ENCODE data around the gene KIAA1614. TPM values are rescaled to one million over a fixed set of nuclear protein-coding genes. Genes with fewer than 3 reads are reported as not detected.

Gene KIAA1614
- total RNA-seq, 1 donor from 2014 or later: 0.56 TPM

GRCh38 chr1:180932378-180932777 is 19.7 kb downstream of the KIAA1614 start:
- Histone ChIP-seq H3K4me1 (peaks cover 20% of the 10 kb centered on the region), H3K79me2 (ENCODE audit: low read depth) (no peaks in the 10 kb centered on the region), H3K27ac (no peak overlapping the region), H4K20me1 (ENCODE audit: low read depth) (peaks cover 4% of the 10 kb centered on the region), H2AFZ (replicated peaks) (no peak overlapping the region), H3K9me3 (ENCODE audit: low read depth) (no peaks in the 10 kb centered on the region), H3K9ac (no peak overlapping the region), H3K4me2 (no peak overlapping the region), H3K27me3 (no peaks in the 10 kb centered on the region), H3F3A (ENCODE audit: low read depth) (peaks cover 1% of the 10 kb centered on the region), H3K4me3 (no peak overlapping the region), H3K36me3 (no peaks in the 10 kb centered on the region)
- Mint-ChIP-seq H3K27ac (no peak overlapping the region), H3K4me3 (no peak overlapping the region), H3K9me3 (peaks cover 3% of the 10 kb centered on the region), H3K36me3 (peaks cover 3% of the 10 kb centered on the region), H3K27me3 (ENCODE audit: insufficient read depth, low read depth) (peaks cover 8% of the 10 kb centered on the region), H3K4me1 (peaks cover 39% of the 10 kb centered on the region)
- DNase-seq (ENCODE audit: low spot score): no peak
- no peak for TF ChIP-seq EZH2 (IDR thresholded peaks at IDR 0.05)
- no peak for TF ChIP-seq EZH2phosphoT487 (IDR thresholded peaks at IDR 0.05)
- TF ChIP-seq CTCF (IDR thresholded peaks at IDR 0.05): no peak

GRCh38 chr1:180933141-180933540 is 20.4 kb downstream of the KIAA1614 start:
- Mint-ChIP-seq H3K27ac (no peak overlapping the region), H3K27me3 (ENCODE audit: insufficient read depth, low read depth) (peaks cover 6% of the 10 kb centered on the region), H3K36me3 (peaks cover 3% of the 10 kb centered on the region), H3K9me3 (peaks cover 3% of the 10 kb centered on the region), H3K4me1 (peaks cover 33% of the 10 kb centered on the region), H3K4me3 (no peak overlapping the region)
- no peak overlapping the region for H3K9ac ChIP-seq
- DNase-seq (ENCODE audit: low spot score): no peak
- H4K20me1 ChIP-seq (ENCODE audit: low read depth): no peaks in the 10 kb centered on the region
- H3K4me3 ChIP-seq: no peak overlapping the region
- peaks cover 12% of the 10 kb centered on the region for H3K4me1 ChIP-seq
- no peak overlapping the region for H3K4me2 ChIP-seq
- H3K36me3 ChIP-seq: no peaks in the 10 kb centered on the region
- no peak overlapping the region for H2AFZ ChIP-seq (replicated peaks)
- H3F3A ChIP-seq (ENCODE audit: low read depth): no peaks in the 10 kb centered on the region
- H3K27ac ChIP-seq: no peak overlapping the region
- no peaks in the 10 kb centered on the region for H3K79me2 ChIP-seq (ENCODE audit: low read depth)
- TF ChIP-seq EZH2 (IDR thresholded peaks at IDR 0.05): no peak
- no peak for TF ChIP-seq EZH2phosphoT487 (IDR thresholded peaks at IDR 0.05)
- TF ChIP-seq CTCF (IDR thresholded peaks at IDR 0.05): peak; percentile 8
- H3K9me3 ChIP-seq (ENCODE audit: low read depth): no peaks in the 10 kb centered on the region
- H3K27me3 ChIP-seq: no peaks in the 10 kb centered on the region

GRCh38 chr1:180934563-180934962 is 21.9 kb downstream of the KIAA1614 start:
- H3K27ac Mint-ChIP-seq: peak overlapping the region; percentile 35
- H3K27me3 Mint-ChIP-seq (ENCODE audit: insufficient read depth, low read depth): peaks cover 8% of the 10 kb centered on the region
- H3K9ac ChIP-seq: no peak overlapping the region
- peaks cover 20% of the 10 kb centered on the region for H3K4me1 Mint-ChIP-seq
- H4K20me1 ChIP-seq (ENCODE audit: low read depth): no peaks in the 10 kb centered on the region
- TF ChIP-seq EZH2 (IDR thresholded peaks at IDR 0.05) (no peak), CTCF (IDR thresholded peaks at IDR 0.05) (no peak), EZH2phosphoT487 (IDR thresholded peaks at IDR 0.05) (no peak)
- H3K27ac ChIP-seq: no peak overlapping the region
- no peak overlapping the region for H2AFZ ChIP-seq (replicated peaks)
- DNase-seq (ENCODE audit: low spot score): no peak
- H3K36me3 Mint-ChIP-seq: peaks cover 3% of the 10 kb centered on the region
- H3K4me2 ChIP-seq: no peak overlapping the region
- H3K9me3 Mint-ChIP-seq: peaks cover 3% of the 10 kb centered on the region
- H3K36me3 ChIP-seq: no peaks in the 10 kb centered on the region
- no peaks in the 10 kb centered on the region for H3F3A ChIP-seq (ENCODE audit: low read depth)
- no peak overlapping the region for H3K4me3 ChIP-seq
- H3K79me2 ChIP-seq (ENCODE audit: low read depth): no peaks in the 10 kb centered on the region
- H3K27me3 ChIP-seq: no peaks in the 10 kb centered on the region
- no peaks in the 10 kb centered on the region for H3K9me3 ChIP-seq (ENCODE audit: low read depth)
- peaks cover 8% of the 10 kb centered on the region for H3K4me1 ChIP-seq
- no peak overlapping the region for H3K4me3 Mint-ChIP-seq

Measured in neural progenitor cell (in vitro differentiated cells).